MM.1S (cell line): ENCODE measurements around the gene SIGLEC14.

ENCODE experiments used
- DNase-seq: peaks from one replicate; pipeline ENCODE4 v3.0.0-alpha.2; 2015
- H2AFZ ChIP-seq: fragments of 300-600 bp; sonication (generic); 2 replicates; pipeline ENCODE4 v1.6.0; 2016; ENCODE audit warnings: antibody characterized with exemption, low read length
- H3F3A ChIP-seq: fragments of 300-600 bp; sonication (generic); 2 replicates; pipeline ENCODE4 v1.6.1; 2016; ENCODE audit warnings: mild to moderate bottlenecking, antibody characterized with exemption, low read length, moderate library complexity, mixed read lengths; ENCODE audit not compliant: insufficient read depth
- H3K27ac ChIP-seq: fragments of 300-600 bp; sonication (generic); 2 replicates; pipeline ENCODE4 v1.5.1; 2016; ENCODE audit warnings: mild to moderate bottlenecking, low read length
- H3K27me3 ChIP-seq: fragments of 300-600 bp; sonication (generic); replicated peaks from 2 replicates; pipeline ENCODE4 v1.6.0; 2016; ENCODE audit warnings: low read length; ENCODE audit not compliant: insufficient read depth
- H3K36me3 ChIP-seq: fragments of 300-600 bp; sonication (generic); replicated peaks from 2 replicates; pipeline ENCODE4 v1.6.1; 2016; ENCODE audit warnings: mild to moderate bottlenecking, low read length, mixed read lengths; ENCODE audit not compliant: insufficient read depth
- H3K4me1 ChIP-seq: fragments of 300-600 bp; sonication (generic); 2 replicates; pipeline ENCODE4 v1.6.1; 2016; ENCODE audit warnings: low read length, mixed read lengths
- H3K4me2 ChIP-seq: fragments of 300-600 bp; sonication (generic); 2 replicates; pipeline ENCODE4 v1.6.0; 2016; ENCODE audit warnings: low read depth, low read length
- H3K4me3 ChIP-seq: fragments of 300-600 bp; sonication (generic); 2 replicates; pipeline ENCODE4 v1.5.1; 2016; ENCODE audit warnings: low read length, mixed read lengths
- H3K79me2 ChIP-seq: fragments of 300-600 bp; sonication (generic); 2 replicates; pipeline ENCODE4 v1.6.1; 2016; ENCODE audit warnings: mixed run types, low read length, mixed read lengths
- H3K9ac ChIP-seq: fragments of 300-600 bp; sonication (generic); 2 replicates; pipeline ENCODE4 v1.6.1; 2016; ENCODE audit warnings: low read length, mixed read lengths
- H3K9me2 ChIP-seq: fragments of 300-600 bp; sonication (generic); replicated peaks from 2 replicates; pipeline ENCODE4 v1.6.1; 2016; ENCODE audit warnings: mild to moderate bottlenecking, low read length, mixed read lengths; ENCODE audit not compliant: insufficient read depth
- H3K9me3 ChIP-seq: fragments of 300-600 bp; sonication (generic); replicated peaks from 2 replicates; pipeline ENCODE4 v1.6.1; 2016; ENCODE audit warnings: mild to moderate bottlenecking, low read length, mixed read lengths; ENCODE audit not compliant: insufficient read depth
- H4K20me1 ChIP-seq: fragments of 300-600 bp; sonication (generic); 2 replicates; pipeline ENCODE4 v1.6.1; 2016; ENCODE audit warnings: mild to moderate bottlenecking, low read length, moderate library complexity, mixed read lengths; ENCODE audit not compliant: insufficient read depth
- EZH2 ChIP-seq: fragments of 300-600 bp; sonication (generic); optimal IDR thresholded peaks from 2 replicates; pipeline ENCODE3; 2017; ENCODE audit warnings: low read depth, mild to moderate bottlenecking, antibody characterized with exemption, low read length, mixed read lengths
- EZH2phosphoT487 ChIP-seq: fragments of 300-600 bp; sonication (generic); IDR thresholded peaks from 2 replicates; pipeline ENCODE4 v1.6.1; 2018; ENCODE audit warnings: antibody characterized with exemption, low read length
- TF ChIP-seq, protein P1 (sequence below): fragments of 300-600 bp; sonication (generic); IDR thresholded peaks from 2 replicates; pipeline ENCODE4 v1.5.1; 2016; ENCODE audit warnings: antibody characterized with exemption, low read length, mixed read lengths

Gene SIGLEC14

DNA sequence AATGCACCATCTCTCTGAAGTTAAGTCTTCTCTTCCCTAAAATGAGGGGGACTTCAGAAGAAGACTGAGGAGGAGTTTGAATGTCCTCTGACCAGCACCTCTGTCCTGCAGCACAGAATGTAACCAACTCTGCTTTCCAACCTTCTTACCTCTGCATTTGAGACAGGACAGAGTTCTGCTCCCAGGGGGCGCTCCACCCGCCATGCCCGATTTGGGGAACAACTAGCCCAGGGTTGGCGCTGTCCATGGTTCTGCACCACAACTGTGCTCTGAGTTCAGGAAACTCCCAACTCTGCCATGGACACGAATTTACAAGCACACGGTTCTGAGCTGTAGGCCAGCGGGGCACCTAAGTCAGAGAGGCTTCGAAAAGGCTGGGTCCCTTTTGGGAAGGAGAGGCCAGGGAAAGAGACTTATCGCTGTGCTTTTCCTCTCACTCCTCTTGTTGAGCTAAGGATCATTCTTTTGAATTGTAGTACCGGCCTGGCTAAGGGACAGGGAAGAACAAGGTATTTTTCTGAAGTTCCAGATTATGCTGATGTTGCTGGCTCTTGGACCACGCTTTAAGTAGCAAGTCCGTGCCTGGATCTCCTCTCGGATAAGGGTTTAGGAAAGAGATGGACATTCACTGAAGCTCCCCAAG is 38.6 kb downstream of the SIGLEC14 start:
- Histone ChIP-seq H3K4me3 (no peak overlapping the region), H3K79me2 (no peaks in the 10 kb centered on the region), H3K4me1 (peaks cover 17% of the 10 kb centered on the region; the same call in 1 of the 2 replicates), H2AFZ (no peak overlapping the region), H3K36me3 (no peaks in the 10 kb centered on the region), H4K20me1 (no peaks in the 10 kb centered on the region), H3K9me2 (no peaks in the 10 kb centered on the region), H3K4me2 (no peak overlapping the region; the same call in 1 of the 2 replicates), H3K9me3 (no peaks in the 10 kb centered on the region), H3K27me3 (no peaks in the 10 kb centered on the region), H3K27ac (peak overlapping the region; percentile 64; the same call in 1 of the 2 replicates), H3F3A (no peaks in the 10 kb centered on the region), H3K9ac (no peak overlapping the region)
- DNase-seq = peak; percentile 40
- TF ChIP-seq, protein P1, sequence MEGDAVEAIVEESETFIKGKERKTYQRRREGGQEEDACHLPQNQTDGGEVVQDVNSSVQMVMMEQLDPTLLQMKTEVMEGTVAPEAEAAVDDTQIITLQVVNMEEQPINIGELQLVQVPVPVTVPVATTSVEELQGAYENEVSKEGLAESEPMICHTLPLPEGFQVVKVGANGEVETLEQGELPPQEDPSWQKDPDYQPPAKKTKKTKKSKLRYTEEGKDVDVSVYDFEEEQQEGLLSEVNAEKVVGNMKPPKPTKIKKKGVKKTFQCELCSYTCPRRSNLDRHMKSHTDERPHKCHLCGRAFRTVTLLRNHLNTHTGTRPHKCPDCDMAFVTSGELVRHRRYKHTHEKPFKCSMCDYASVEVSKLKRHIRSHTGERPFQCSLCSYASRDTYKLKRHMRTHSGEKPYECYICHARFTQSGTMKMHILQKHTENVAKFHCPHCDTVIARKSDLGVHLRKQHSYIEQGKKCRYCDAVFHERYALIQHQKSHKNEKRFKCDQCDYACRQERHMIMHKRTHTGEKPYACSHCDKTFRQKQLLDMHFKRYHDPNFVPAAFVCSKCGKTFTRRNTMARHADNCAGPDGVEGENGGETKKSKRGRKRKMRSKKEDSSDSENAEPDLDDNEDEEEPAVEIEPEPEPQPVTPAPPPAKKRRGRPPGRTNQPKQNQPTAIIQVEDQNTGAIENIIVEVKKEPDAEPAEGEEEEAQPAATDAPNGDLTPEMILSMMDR = peak; percentile 42
- no peak for TF ChIP-seq EZH2phosphoT487

DNA sequence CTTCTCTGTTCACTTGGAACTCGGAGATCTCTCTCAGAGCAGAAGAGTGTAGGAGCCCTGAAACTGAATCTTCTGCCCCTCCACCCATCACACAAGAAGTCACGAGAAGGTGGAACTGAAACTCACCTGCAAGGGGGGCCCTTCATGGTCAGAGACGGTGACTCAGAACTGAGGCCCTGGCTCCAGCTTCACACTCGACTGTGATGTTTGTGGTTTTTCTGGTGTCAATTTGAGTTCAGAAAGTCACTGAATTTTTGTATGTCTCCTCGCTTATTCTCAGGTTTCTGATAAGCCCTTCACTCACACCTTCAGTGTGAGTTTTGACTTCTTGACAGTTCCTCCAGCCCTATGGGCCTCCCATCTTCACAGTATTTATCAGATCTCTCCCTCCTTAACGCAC is 39.5 kb downstream of the SIGLEC14 start:
- no peak overlapping the region for H3K4me3 ChIP-seq
- no peak overlapping the region for H3K9ac ChIP-seq

DNA sequence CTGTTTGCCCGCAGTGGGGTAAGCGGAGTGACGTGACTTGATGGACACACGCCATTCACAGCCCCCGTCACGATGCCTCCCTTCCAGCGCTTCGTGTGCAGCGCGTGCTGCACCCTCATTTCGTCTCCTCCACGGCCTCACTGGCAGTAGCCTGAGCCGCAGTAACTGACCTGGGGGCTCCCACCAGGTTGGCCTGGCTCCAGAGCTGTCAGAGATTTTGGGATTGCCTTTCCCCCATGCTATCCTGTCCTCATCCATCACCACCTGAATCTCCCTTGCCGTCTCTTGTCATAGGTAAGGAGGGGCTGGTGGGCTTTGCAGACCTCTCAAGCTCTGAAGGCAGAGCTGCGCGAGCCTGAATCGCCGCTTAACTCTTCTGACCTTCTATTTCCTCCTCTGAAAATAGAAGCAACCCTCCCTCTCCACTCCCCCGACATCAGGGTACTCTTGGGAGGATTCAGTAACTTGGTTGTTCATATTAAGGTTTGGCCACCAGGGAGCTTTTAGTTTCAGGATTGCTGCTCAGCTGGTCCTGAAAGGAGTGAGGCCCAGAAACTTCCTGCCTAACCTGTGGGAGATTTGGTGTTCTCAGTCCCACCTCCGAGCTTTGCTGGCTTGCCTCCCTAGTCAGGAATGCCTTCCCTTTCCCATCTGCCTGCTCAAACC is 44.3 kb downstream of the SIGLEC14 start:
- Histone ChIP-seq H3K4me3 (no peak overlapping the region), H3K9ac (no peak overlapping the region), H3K4me1 (peaks cover 11% of the 10 kb centered on the region; the same call in 1 of the 2 replicates)

More for the DNA sequence above, 39.5 kb downstream of the SIGLEC14 start:
- TF ChIP-seq, protein P1 = no peak
- TF ChIP-seq EZH2phosphoT487 = no peak
- TF ChIP-seq EZH2 = no peak
- Histone ChIP-seq H4K20me1 (no peaks in the 10 kb centered on the region), H3K27me3 (no peaks in the 10 kb centered on the region), H3K9me3 (no peaks in the 10 kb centered on the region), H3K27ac (peak overlapping the region; percentile 64), H3K4me2 (peak overlapping the region; percentile 34; the same call in 1 of the 2 replicates), H2AFZ (no peak overlapping the region), H3K4me1 (peaks cover 17% of the 10 kb centered on the region; the same call in 1 of the 2 replicates), H3K9me2 (no peaks in the 10 kb centered on the region), H3K36me3 (no peaks in the 10 kb centered on the region), H3K79me2 (no peaks in the 10 kb centered on the region), H3F3A (no peaks in the 10 kb centered on the region)
- peak; percentile 65 for DNase-seq

More for the DNA sequence above, 44.3 kb downstream of the SIGLEC14 start:
- Histone ChIP-seq H3K9me2 (no peaks in the 10 kb centered on the region), H2AFZ (no peak overlapping the region), H3K4me2 (no peak overlapping the region), H3F3A (no peaks in the 10 kb centered on the region), H3K27me3 (no peaks in the 10 kb centered on the region), H3K36me3 (no peaks in the 10 kb centered on the region), H3K27ac (no peak overlapping the region), H4K20me1 (no peaks in the 10 kb centered on the region), H3K9me3 (no peaks in the 10 kb centered on the region), H3K79me2 (no peaks in the 10 kb centered on the region)
- no peak for DNase-seq
- TF ChIP-seq EZH2phosphoT487 = no peak
